Measurements from ENCODE around the gene FAM3A. TPM values are rescaled to one million over a fixed set of nuclear protein-coding genes. Genes with fewer than 3 reads are reported as not detected.

FAM3A gene
- total and polyA plus RNA-seq, 2 of the 8 experiments (the other 6 are each of a cell fraction or from before 2014, with no cell fraction given), result 16.2 to 18.6 TPM

DNA sequence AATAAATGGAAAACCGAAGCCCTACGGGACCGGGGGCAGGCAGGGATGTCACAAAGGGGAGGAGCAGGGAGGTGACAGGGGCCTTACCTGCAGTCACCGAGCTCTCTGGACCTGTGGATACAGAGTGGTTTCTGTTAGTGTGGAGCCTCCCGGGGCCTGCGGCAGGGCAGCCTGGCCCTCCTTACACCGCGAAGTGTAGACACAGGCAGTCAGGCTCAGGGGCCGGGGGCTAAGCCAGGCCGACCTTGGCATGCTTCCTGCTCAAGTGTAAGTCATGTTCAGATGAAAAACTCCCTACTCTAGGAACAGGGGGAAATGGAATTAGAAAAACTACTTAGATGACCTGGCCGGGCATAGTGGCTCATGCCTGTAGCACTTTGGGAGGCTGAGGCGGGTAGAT is 4.3 kb downstream of the FAM3A start:
- Histone ChIP-seq H3K27ac (ENCODE audit: low read depth, low read length) (no peak overlapping the region), H3K27me3 (replicated peaks in 1 of 4; ENCODE audit: control insufficient read depth in 3 of 4, extremely low read depth in 1 of 4, insufficient read depth in 3 of 4, low read length in 3 of 4) (no peaks in the 10 kb centered on the region), H3K14ac (ENCODE audit: insufficient read length) (no peak overlapping the region), H2BK120ac (replicated peaks; ENCODE audit: low read depth, low read length) (no peak overlapping the region), H3K23ac (ENCODE audit: insufficient read length) (no peak overlapping the region), H2AK5ac (ENCODE audit: low read depth, low read length) (no peak overlapping the region), H3K4me2 (ENCODE audit: insufficient read depth in 1 of 2, low read depth in 2 of 2, low read length in 2 of 2) (no peak overlapping the region), H3K4me1 (replicated peaks in 1 of 4; ENCODE audit: control insufficient read depth in 3 of 4, insufficient read depth in 4 of 4, low read length in 3 of 4) (no peaks in the 10 kb centered on the region), H4K20me1 (replicated peaks in 1 of 2; ENCODE audit: control insufficient read depth in 1 of 2, insufficient read depth in 2 of 2, low read length in 2 of 2) (no peaks in the 10 kb centered on the region), H3K9me3 (ENCODE audit: insufficient read depth in 2 of 2, low read depth in 1 of 2, low read length in 1 of 2) (no peaks in the 10 kb centered on the region), H3K4me3 (ENCODE audit: extremely low read depth in 1 of 4, insufficient read depth in 2 of 4, low read depth in 3 of 4, low read length in 4 of 4) (no peak overlapping the region), H3K79me1 (ENCODE audit: low read depth, low read length) (no peaks in the 10 kb centered on the region), H2BK5ac (ENCODE audit: low read depth, low read length) (no peak overlapping the region), H3K36me3 (ENCODE audit: control insufficient read depth in 2 of 4, insufficient read depth in 4 of 4, low read length in 3 of 4) (no peaks in the 10 kb centered on the region), H4K5ac (ENCODE audit: insufficient read length, low read depth, low read length) (no peak overlapping the region), H2BK15ac (ENCODE audit: low read length) (no peak overlapping the region), H3K9ac (replicated peaks in 1 of 4; ENCODE audit: extremely low read depth in 1 of 4, low read depth in 3 of 4, low read length in 3 of 4) (no peak overlapping the region), H4K8ac (ENCODE audit: extremely low read depth, insufficient read depth, low read length) (no peak overlapping the region), H3K23me2 (ENCODE audit: low read depth, low read length) (peaks cover 6% of the 10 kb centered on the region), H3K4ac (replicated peaks; ENCODE audit: insufficient read length, low read depth, low read length) (no peak overlapping the region), H2AFZ (ENCODE audit: low read length) (no peak overlapping the region), H2BK20ac (ENCODE audit: low read length) (no peak overlapping the region), H4K91ac (replicated peaks; ENCODE audit: insufficient read length, low read length) (no peak overlapping the region), H3K79me2 (ENCODE audit: control insufficient read depth in 1 of 2, insufficient read depth in 2 of 2, low read length in 2 of 2) (no peaks in the 10 kb centered on the region), H2BK12ac (ENCODE audit: low read depth, low read length) (no peak overlapping the region), H3K18ac (ENCODE audit: extremely low read depth, low read length) (no peak overlapping the region), H3K56ac (replicated peaks; ENCODE audit: insufficient read length, low read depth, low read length) (no peak overlapping the region)
- DNase-seq (ENCODE audit: low read depth in 1 of 2, low spot score in 2 of 2) (no peak), FAIRE-seq (no peak)
- ChIA-PET CTCF (ENCODE audit: partially characterized antibody) (no interaction called here), POLR2A (ENCODE audit: partially characterized antibody) (no interaction called here)
- TF ChIP-seq ASH2L (IDR thresholded peaks at IDR 0.05; ENCODE audit: low read length), result no peak
- no peak for TF ChIP-seq RXRA (IDR thresholded peaks at IDR 0.05; ENCODE audit: insufficient read depth, low read depth, low read length)
- no peak for TF ChIP-seq BACH1 (IDR thresholded peaks at IDR 0.05; ENCODE audit: low read length)
- no peak for TF ChIP-seq CHD1 (IDR thresholded peaks at IDR 0.05; ENCODE audit: low read depth, low read length)
- WGBS, 2 experiments (ENCODE audit: extremely low coverage in 1 of 2, insufficient coverage in 1 of 2, insufficient read length in 1 of 2, insufficient replicate concordance in 2 of 2, low coverage in 1 of 2, low lambda C conversion rate in 2 of 2, missing lambda C conversion rate in 1 of 2), result 94% methylated on average over 7 of the region's 12 CpGs; no CpG with 5 or more reads in 1 of the 2 experiments

Measured in H1 (cell line).